ENCODE results near the gene GPR101.
"Not testable (repeated sequence)": the region's sequence is repeated elsewhere in the genome, so short reads cannot be mapped to it uniquely, and the experiment has no call there.

Gene GPR101

GRCh38 chrX:137031039-137031438, 2.8 kb downstream of the GPR101 start:
- H3K4me3 ChIP-seq (ENCODE audit: low read depth in 1 of 5, low read length in 5 of 5), result no peak overlapping the region
- H3K36me3 ChIP-seq (ENCODE audit: control insufficient read depth in 5 of 5, insufficient read depth in 5 of 5, low read length in 5 of 5), result no peaks in the 10 kb centered on the region
- H3K27me3 ChIP-seq (ENCODE audit: control insufficient read depth in 5 of 5, insufficient read depth in 4 of 5, low read length in 5 of 5), result peaks cover 42 to 48% (median 46%) of the 10 kb centered on the region in 5 donors
- H3K4me1 ChIP-seq (ENCODE audit: control insufficient read depth in 5 of 5, insufficient read depth in 5 of 5, low read length in 5 of 5), result peaks cover 0 to 25% (median 19%) of the 10 kb centered on the region in 5 donors
- H3K27ac ChIP-seq (ENCODE audit: low read depth, low read length), result no peak overlapping the region
- peaks cover 0 to 4% (median 0%) of the 10 kb centered on the region in 5 donors for H3K9me3 ChIP-seq (ENCODE audit: control insufficient read depth in 5 of 5, low read length in 5 of 5)
- no peak overlapping the region for H3K9ac ChIP-seq (ENCODE audit: low read length in 5 of 5)

DNA sequence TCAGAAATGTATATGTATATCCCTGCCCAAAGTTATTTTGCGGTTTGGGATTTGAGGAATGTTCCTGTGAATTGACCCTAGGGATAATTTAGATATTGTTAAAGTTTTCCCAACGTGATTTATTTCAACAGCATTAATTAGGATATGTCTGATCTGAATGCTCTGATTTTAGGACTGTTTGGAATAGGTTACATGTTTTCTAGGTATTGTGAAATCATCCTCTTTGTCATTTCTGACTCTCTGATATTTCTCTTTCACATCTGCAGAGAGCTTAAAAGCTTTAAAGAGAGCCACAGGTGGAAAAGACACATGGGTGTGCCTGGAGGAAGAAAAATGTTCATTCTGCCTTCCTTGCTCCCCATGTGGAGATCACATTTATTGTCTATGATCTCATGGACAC, 5.1 kb downstream of the GPR101 start:
- Histone ChIP-seq H3K9me3 (ENCODE audit: control insufficient read depth in 5 of 5, low read length in 5 of 5) (peaks cover 0 to 4% (median 0%) of the 10 kb centered on the region in 5 donors), H3K27ac (ENCODE audit: low read depth, low read length) (no peak overlapping the region), H3K36me3 (ENCODE audit: control insufficient read depth in 5 of 5, insufficient read depth in 5 of 5, low read length in 5 of 5) (no peaks in the 10 kb centered on the region), H3K27me3 (ENCODE audit: control insufficient read depth in 5 of 5, insufficient read depth in 4 of 5, low read length in 5 of 5) (peaks cover 24 to 42% (median 34%) of the 10 kb centered on the region in 5 donors), H3K4me1 (ENCODE audit: control insufficient read depth in 5 of 5, insufficient read depth in 5 of 5, low read length in 5 of 5) (peaks cover 0 to 25% (median 19%) of the 10 kb centered on the region in 5 donors), H3K4me3 (ENCODE audit: low read depth in 1 of 5, low read length in 5 of 5) (no peak overlapping the region), H3K9ac (ENCODE audit: low read length in 5 of 5) (no peak overlapping the region)

- H3K4me3 ChIP-seq (ENCODE audit: low read depth in 1 of 5, low read length in 5 of 5), result no peak overlapping the region
- no peaks in the 10 kb centered on the region for H3K9me3 ChIP-seq (ENCODE audit: control insufficient read depth in 5 of 5, low read length in 5 of 5)
- H3K27ac ChIP-seq (ENCODE audit: low read depth, low read length), result no peak overlapping the region
- H3K4me1 ChIP-seq (ENCODE audit: control insufficient read depth in 5 of 5, insufficient read depth in 5 of 5, low read length in 5 of 5), result no peaks in the 10 kb centered on the region
- peaks cover 4 to 26% (median 16%) of the 10 kb centered on the region in 5 donors for H3K27me3 ChIP-seq (ENCODE audit: control insufficient read depth in 5 of 5, insufficient read depth in 4 of 5, low read length in 5 of 5)
- no peak overlapping the region for H3K9ac ChIP-seq (ENCODE audit: low read length in 5 of 5)
- no peaks in the 10 kb centered on the region for H3K36me3 ChIP-seq (ENCODE audit: control insufficient read depth in 5 of 5, insufficient read depth in 5 of 5, low read length in 5 of 5)
Observed at GRCh38 chrX:137025930-137026329, 7.9 kb downstream of the GPR101 start.

DNA sequence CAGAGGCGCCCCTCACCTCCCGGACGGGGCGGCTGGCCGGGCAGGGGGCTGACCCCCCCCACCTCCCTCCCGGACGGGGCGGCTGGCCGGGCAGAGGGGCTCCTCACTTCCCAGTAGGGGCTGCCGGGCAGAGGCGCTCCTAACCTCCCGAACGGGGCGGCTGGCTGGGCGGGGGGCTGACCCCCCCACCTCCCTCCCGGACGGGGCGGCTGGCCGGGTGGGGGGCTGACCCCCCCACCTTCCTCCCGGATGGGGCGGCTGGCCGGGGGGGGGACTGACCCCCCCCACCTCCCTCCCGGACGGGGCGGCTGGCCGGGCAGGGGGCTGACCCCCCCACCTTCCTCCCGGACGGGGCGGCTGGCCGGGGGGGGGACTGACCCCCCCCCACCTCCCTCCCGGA, 33.6 kb downstream of the GPR101 start:
- H3K27me3 ChIP-seq (ENCODE audit: control insufficient read depth in 5 of 5, insufficient read depth in 4 of 5, low read length in 5 of 5); H3K36me3 ChIP-seq (ENCODE audit: control insufficient read depth in 5 of 5, insufficient read depth in 5 of 5, low read length in 5 of 5); H3K9me3 ChIP-seq (ENCODE audit: control insufficient read depth in 5 of 5, low read length in 5 of 5); H3K27ac ChIP-seq (ENCODE audit: low read depth, low read length); H3K4me1 ChIP-seq (ENCODE audit: control insufficient read depth in 5 of 5, insufficient read depth in 5 of 5, low read length in 5 of 5); H3K4me3 ChIP-seq (ENCODE audit: low read depth in 1 of 5, low read length in 5 of 5); H3K9ac ChIP-seq (ENCODE audit: low read length in 5 of 5): not testable (repeated sequence)

- H3K4me3 ChIP-seq (ENCODE audit: low read depth in 1 of 5, low read length in 5 of 5), result no peak overlapping the region
- H3K36me3 ChIP-seq (ENCODE audit: control insufficient read depth in 5 of 5, insufficient read depth in 5 of 5, low read length in 5 of 5), result no peaks in the 10 kb centered on the region
- peaks cover 0 to 5% (median 0%) of the 10 kb centered on the region in 5 donors for H3K27me3 ChIP-seq (ENCODE audit: control insufficient read depth in 5 of 5, insufficient read depth in 4 of 5, low read length in 5 of 5)
- H3K9me3 ChIP-seq (ENCODE audit: control insufficient read depth in 5 of 5, low read length in 5 of 5), result peaks cover 0 to 4% (median 0%) of the 10 kb centered on the region in 5 donors
- H3K27ac ChIP-seq (ENCODE audit: low read depth, low read length), result no peak overlapping the region
- no peak overlapping the region for H3K9ac ChIP-seq (ENCODE audit: low read length in 5 of 5)
- no peaks in the 10 kb centered on the region for H3K4me1 ChIP-seq (ENCODE audit: control insufficient read depth in 5 of 5, insufficient read depth in 5 of 5, low read length in 5 of 5)
Observed at GRCh38 chrX:136999024-136999423, 34.8 kb downstream of the GPR101 start.
